Measurements from ENCODE around the gene GBE1. TPM values are rescaled to one million over a fixed set of nuclear protein-coding genes. Genes with fewer than 3 reads are reported as not detected.

GBE1 gene
- total and polyA plus RNA-seq, 10 of the 15 experiments (the other 5 are each of a cell fraction or from before 2014, with no cell fraction given), result 21.4 to 62.2 (median 41.5) TPM

- no peak for TF ChIP-seq RB1 (IDR thresholded peaks at IDR 0.05; ENCODE audit: borderline replicate concordance)
- no peak for TF ChIP-seq ZSCAN29 (IDR thresholded peaks at IDR 0.05)
- TF ChIP-seq SMAD5 (IDR thresholded peaks at IDR 0.05; ENCODE audit: low read depth), result no peak
- no peak for TF ChIP-seq ZNF592 (IDR thresholded peaks at IDR 0.05)
- no peak for TF ChIP-seq KDM1A (IDR thresholded peaks at IDR 0.05; ENCODE audit: borderline replicate concordance)
- peak; percentile 55; the same call in 1 of the 2 replicates for TF ChIP-seq CBX5 (IDR thresholded peaks at IDR 0.05; ENCODE audit: low read depth)
- no peak for TF ChIP-seq NRF1 (conservative IDR thresholded peaks at IDR 0.05; ENCODE audit: low read depth, low read length)
- no peak for TF ChIP-seq SUPT20H (IDR thresholded peaks at IDR 0.05; ENCODE audit: borderline replicate concordance, control insufficient read depth, low read depth, low read length)
- no peak for TF ChIP-seq E2F8 (IDR thresholded peaks at IDR 0.05; ENCODE audit: low read depth, partially characterized antibody)
- no peak for TF ChIP-seq WRNIP1 (IDR thresholded peaks at IDR 0.05; ENCODE audit: borderline replicate concordance, low read depth, low read length)
- no peak for TF ChIP-seq SIX5 (IDR thresholded peaks at IDR 0.05; ENCODE audit: low read depth, low read length, severe bottlenecking)
- no peak for TF ChIP-seq MLLT1 (IDR thresholded peaks at IDR 0.05)
- no peak for TF ChIP-seq ZBTB33 (IDR thresholded peaks at IDR 0.05)
- no peak for TF ChIP-seq SIN3A (IDR thresholded peaks at IDR 0.05; ENCODE audit: low read depth, low read length)
These were observed 17.3 kb upstream of the GBE1 start (continued) for GRCh38 chr3:81778678-81779182.
